ENCODE measurements around the gene MDM2.
"Not testable (repeated sequence)": the region's sequence is repeated elsewhere in the genome, so short reads cannot be mapped to it uniquely, and the experiment has no call there.

Gene MDM2

GRCh38 chr12:68828672-68829068, 20.7 kb downstream of the MDM2 start:
- no peak for DNase-seq

- no peak for DNase-seq
Observed at GRCh38 chr12:68831272-68831671, 23.3 kb downstream of the MDM2 start.

- DNase-seq: no peak
Observed at GRCh38 chr12:68831751-68832503, 23.9 kb downstream of the MDM2 start.

GRCh38 chr12:68832504-68832867, 24.5 kb downstream of the MDM2 start:
- DNase-seq: peak; percentile 37

GRCh38 chr12:68833508-68833907, 25.5 kb downstream of the MDM2 start:
- DNase-seq: no peak

- DNase-seq: no peak
Observed at GRCh38 chr12:68835333-68835908, 27.4 kb downstream of the MDM2 start.

- DNase-seq: no peak
Observed at GRCh38 chr12:68837215-68837614, 29.2 kb downstream of the MDM2 start.

- no peak for DNase-seq
Observed at GRCh38 chr12:68838046-68838886, 30.3 kb downstream of the MDM2 start.

GRCh38 chr12:68839183-68840147, 31.5 kb downstream of the MDM2 start:
- no peak for DNase-seq

GRCh38 chr12:68841175-68841574, 33.2 kb downstream of the MDM2 start:
- not testable (repeated sequence) for DNase-seq

- no peak for DNase-seq
Observed at GRCh38 chr12:68841717-68842116, 33.7 kb downstream of the MDM2 start.

GRCh38 chr12:68842123-68842522, 34.1 kb downstream of the MDM2 start:
- DNase-seq: no peak

GRCh38 chr12:68842784-68843567, 35.0 kb downstream of the MDM2 start:
- no peak for DNase-seq

GRCh38 chr12:68844318-68844745, 36.4 kb downstream of the MDM2 start:
- no peak for DNase-seq

- no peak for DNase-seq
Observed at GRCh38 chr12:68844788-68845695, 37.1 kb downstream of the MDM2 start.

- DNase-seq: no peak
Observed at GRCh38 chr12:68846811-68847210, 38.8 kb downstream of the MDM2 start.

- DNase-seq: no peak
Observed at GRCh38 chr12:68850390-68850789, 42.4 kb downstream of the MDM2 start.

GRCh38 chr12:68851592-68852306, 43.8 kb downstream of the MDM2 start:
- DNase-seq: no peak

GRCh38 chr12:68853396-68854077, 45.6 kb downstream of the MDM2 start:
- no peak for DNase-seq

Data from DMS53 (cell line).